NCI-H460 (cell line): ENCODE results near the gene DAB2IP. TPM values are rescaled to one million over a fixed set of nuclear protein-coding genes. Genes with fewer than 3 reads are reported as not detected.
"Not testable (repeated sequence)": the region's sequence is repeated elsewhere in the genome, so short reads cannot be mapped to it uniquely, and the experiment has no call there.

Source experiments
- DNase-seq: peaks from one replicate; pipeline ENCODE4 v3.0.0-alpha.2; 2016; ENCODE audit warnings: low read depth; ENCODE audit errors: extremely low read depth
- total RNA-seq: library from RNA; depleted of rRNA; stranded (reverse); fragments of >200 nt; shearing (Covaris generic); gene quantifications from 2 replicates; pipeline ENCODE4 v1.2.3, GENCODE V29; 2014

Gene DAB2IP
- total RNA-seq, 1 experiment from 2014 or later, result 3.8 TPM

- no peak for DNase-seq
Measured at GRCh38 chr9:121782514-121783110, 131.2 kb downstream of the DAB2IP start.

GRCh38 chr9:121783111-121783510 lies 131.7 kb downstream of the DAB2IP start:
- DNase-seq, result no peak

GRCh38 chr9:121783521-121784507 lies 132.4 kb downstream of the DAB2IP start:
- DNase-seq, result no peak

- DNase-seq, result no peak
Measured at GRCh38 chr9:121784731-121785411, 133.4 kb downstream of the DAB2IP start.

- DNase-seq, result no peak
Measured at GRCh38 chr9:121785673-121786542, 134.5 kb downstream of the DAB2IP start.

- no peak for DNase-seq
Measured at GRCh38 chr9:121786543-121786948, 135.1 kb downstream of the DAB2IP start.

- DNase-seq, result no peak
Measured at GRCh38 chr9:121786998-121787422, 135.6 kb downstream of the DAB2IP start.

- DNase-seq, result no peak
Measured at GRCh38 chr9:121788686-121789366, 137.4 kb downstream of the DAB2IP start.

GRCh38 chr9:121790841-121791240 lies 139.4 kb downstream of the DAB2IP start:
- DNase-seq, result no peak

- DNase-seq, result not testable (repeated sequence)
Measured at GRCh38 chr9:121792476-121792875, 141.0 kb downstream of the DAB2IP start.

GRCh38 chr9:121794334-121794733 lies 142.9 kb downstream of the DAB2IP start:
- DNase-seq, result not testable (repeated sequence)

GRCh38 chr9:121797081-121797480 lies 145.6 kb downstream of the DAB2IP start:
- DNase-seq, result no peak

- DNase-seq, result no peak
Measured at GRCh38 chr9:121798941-121799340, 147.5 kb downstream of the DAB2IP start.

GRCh38 chr9:121800376-121800775 lies 148.9 kb downstream of the DAB2IP start:
- no peak for DNase-seq

- DNase-seq, result no peak
Measured at GRCh38 chr9:121801579-121801978, 150.1 kb downstream of the DAB2IP start.

GRCh38 chr9:121802753-121803152 lies 151.3 kb downstream of the DAB2IP start:
- DNase-seq, result no peak

- no peak for DNase-seq
Measured at GRCh38 chr9:121807069-121807822, 155.8 kb downstream of the DAB2IP start.

GRCh38 chr9:121807823-121808278 lies 156.4 kb downstream of the DAB2IP start:
- no peak for DNase-seq

GRCh38 chr9:121808781-121809180 lies 157.3 kb downstream of the DAB2IP start:
- no peak for DNase-seq
